Kidney (tissue), 14 donors: ENCODE results near the gene SDK1. TPM values are rescaled to one million over a fixed set of nuclear protein-coding genes. Genes with fewer than 3 reads are reported as not detected.

Experiments
- DNase-seq, 5 donors: peaks; one replicate each; pipeline ENCODE4 v3.0.0-alpha.2; 2013 to 2020
- FAIRE-seq: peaks from 2 replicates; lab custom pipeline; 2012; peaks lifted over from hg19 to GRCh38; lab: Jason Lieb, UNC
- H3K27ac ChIP-seq, 2 donors: one replicate each; pipeline ENCODE4 v1.7.0; 2013; ENCODE audit warnings: low read depth in 2 of 2, low read length in 2 of 2, inconsistent platforms in 1 of 2
- H3K27me3 ChIP-seq: one replicate; pipeline ENCODE4 v1.7.1; 2013; ENCODE audit warnings: low read length, inconsistent platforms; ENCODE audit not compliant: control insufficient read depth, insufficient read depth
- H3K36me3 ChIP-seq, 3 donors: one replicate each; pipeline versions ENCODE4 v1.7.0 to v1.7.1; 2013; ENCODE audit warnings: low read length in 3 of 3, control low read depth in 1 of 3, inconsistent platforms in 1 of 3; ENCODE audit not compliant: insufficient read depth in 3 of 3, control insufficient read depth in 2 of 3
- H3K4me1 ChIP-seq, 3 donors: one replicate each; pipeline versions ENCODE4 v1.7.0 to v1.7.1; 2013; ENCODE audit warnings: low read length in 3 of 3, inconsistent platforms in 1 of 3, low read depth in 1 of 3; ENCODE audit not compliant: control insufficient read depth in 2 of 3, insufficient read depth in 2 of 3
- H3K4me3 ChIP-seq, 3 donors: one replicate each; pipeline versions ENCODE4 v1.7.0 to v1.8.1; 2013; ENCODE audit warnings: low read length in 3 of 3, control low read depth in 1 of 3, inconsistent platforms in 1 of 3
- H3K9ac ChIP-seq, 3 donors: one replicate each; pipeline versions ENCODE4 v1.7.0 to v1.7.1; 2013; ENCODE audit warnings: low read length in 3 of 3, control low read depth in 1 of 3, inconsistent platforms in 1 of 3
- H3K9me3 ChIP-seq, 3 donors: one replicate each; pipeline versions ENCODE4 v1.7.0 to v1.7.1; 2013; ENCODE audit warnings: low read length in 3 of 3, control low read depth in 1 of 3, inconsistent platforms in 1 of 3; ENCODE audit not compliant: control insufficient read depth in 2 of 3, insufficient read depth in 1 of 3
- intact Hi-C: fragments of 100-400 bp; cut with DNase I; formaldehyde crosslinking; loops from one replicate; pipeline ENCODE4 v1.11.1; 2022
- polyA plus RNA-seq: library from polyadenylated mRNA; stranded (reverse); fragments of 350-450 nt; fragmentation: Illumina TruSeq; extraction: RNeasy Lipid Tissue Mini Kit (QIAGEN cat#74804); gene quantifications from one replicate; pipeline ENCODE4 v1.2.3, GENCODE V29; 2014; ENCODE audit warnings: low read depth, low replicate concordance; ENCODE audit not compliant: insufficient read depth
- total RNA-seq: library from RNA; stranded (reverse); fragmentation: NEBNext Ultra II Directional; extraction: Animal tissue kit (Norgen Biotek cat#: 25700); gene quantifications from one replicate; pipeline ENCODE4 v1.2.1, GENCODE V29; 2021
- TF ChIP-seq, protein P1 (sequence below): IDR thresholded peaks from 3 replicates; pipeline ENCODE4 v1.5.1; 2012; ENCODE audit warnings: mild to moderate bottlenecking, moderate library complexity, borderline replicate concordance; ENCODE audit not compliant: insufficient read depth; ENCODE audit errors: extremely low read depth
- donor health status: control.
- donor health status: control.
- donor health status: control.
- donor health status: control.
- donor health status: control.
- donor health status: DM: yes; HTN: yes; CAD: no.
- donor health status: Normal renal cell carcinoma (clear cell type).

SDK1 gene
- total and polyA plus RNA-seq, 2 donors from 2014 or later = 2.0 to 38.3 TPM

DNA sequence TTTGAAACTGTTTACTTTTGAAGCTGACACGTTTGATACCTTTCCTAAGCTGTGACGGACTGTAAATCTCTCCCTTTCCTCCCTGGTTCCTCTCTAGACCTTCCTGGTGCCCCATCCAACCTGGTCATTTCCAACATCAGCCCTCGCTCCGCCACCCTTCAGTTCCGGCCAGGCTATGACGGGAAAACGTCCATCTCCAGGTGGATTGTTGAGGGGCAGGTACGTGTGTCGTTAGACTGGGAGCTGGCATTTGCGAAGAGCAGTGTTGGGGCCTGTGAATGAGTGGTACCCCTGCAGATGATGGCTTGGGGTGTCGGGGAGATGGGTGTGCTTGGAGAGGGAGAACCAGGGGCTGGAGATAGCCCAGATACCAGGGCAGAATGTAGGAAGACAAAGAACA is 778.3 kb downstream of the SDK1 start:
- H3K27me3 ChIP-seq = no peaks in the 10 kb centered on the region
- H3K4me1 ChIP-seq = no peaks in the 10 kb centered on the region
- intact Hi-C loops = no loop called here
- TF ChIP-seq, protein P1, sequence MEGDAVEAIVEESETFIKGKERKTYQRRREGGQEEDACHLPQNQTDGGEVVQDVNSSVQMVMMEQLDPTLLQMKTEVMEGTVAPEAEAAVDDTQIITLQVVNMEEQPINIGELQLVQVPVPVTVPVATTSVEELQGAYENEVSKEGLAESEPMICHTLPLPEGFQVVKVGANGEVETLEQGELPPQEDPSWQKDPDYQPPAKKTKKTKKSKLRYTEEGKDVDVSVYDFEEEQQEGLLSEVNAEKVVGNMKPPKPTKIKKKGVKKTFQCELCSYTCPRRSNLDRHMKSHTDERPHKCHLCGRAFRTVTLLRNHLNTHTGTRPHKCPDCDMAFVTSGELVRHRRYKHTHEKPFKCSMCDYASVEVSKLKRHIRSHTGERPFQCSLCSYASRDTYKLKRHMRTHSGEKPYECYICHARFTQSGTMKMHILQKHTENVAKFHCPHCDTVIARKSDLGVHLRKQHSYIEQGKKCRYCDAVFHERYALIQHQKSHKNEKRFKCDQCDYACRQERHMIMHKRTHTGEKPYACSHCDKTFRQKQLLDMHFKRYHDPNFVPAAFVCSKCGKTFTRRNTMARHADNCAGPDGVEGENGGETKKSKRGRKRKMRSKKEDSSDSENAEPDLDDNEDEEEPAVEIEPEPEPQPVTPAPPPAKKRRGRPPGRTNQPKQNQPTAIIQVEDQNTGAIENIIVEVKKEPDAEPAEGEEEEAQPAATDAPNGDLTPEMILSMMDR = no peak
- FAIRE-seq (no peak), DNase-seq (no peak)
- no peak overlapping the region for H3K27ac ChIP-seq
- H3K9ac ChIP-seq = no peak overlapping the region
- H3K4me3 ChIP-seq = no peak overlapping the region
- no peaks in the 10 kb centered on the region for H3K9me3 ChIP-seq
- H3K36me3 ChIP-seq = no peaks in the 10 kb centered on the region

DNA sequence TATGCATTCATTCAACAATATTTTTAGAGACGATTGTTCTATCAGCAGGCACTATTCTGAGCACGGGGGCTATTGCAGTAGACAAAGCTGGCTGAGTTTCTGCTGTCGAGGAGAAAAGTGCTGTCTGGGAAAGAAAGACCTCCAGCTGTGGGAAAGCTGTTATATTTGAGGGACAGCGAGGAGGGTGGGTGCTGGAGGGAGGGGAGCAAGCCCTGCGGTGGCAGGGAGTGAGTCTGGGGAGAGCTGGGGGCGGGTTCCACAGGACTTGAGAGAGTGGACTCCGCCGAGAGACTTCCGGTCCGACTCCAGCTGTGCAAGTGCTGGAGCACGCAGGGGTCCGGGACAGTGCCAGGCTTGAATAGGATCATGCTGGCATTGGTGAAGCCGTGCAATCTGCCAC is 778.9 kb downstream of the SDK1 start:
- Histone ChIP-seq H3K4me3 (no peak overlapping the region), H3K27me3 (no peaks in the 10 kb centered on the region), H3K36me3 (no peaks in the 10 kb centered on the region), H3K4me1 (no peaks in the 10 kb centered on the region), H3K9ac (no peak overlapping the region), H3K9me3 (no peaks in the 10 kb centered on the region), H3K27ac (no peak overlapping the region)
- intact Hi-C loops = no loop called here
- FAIRE-seq = no peak
- DNase-seq = peak in 2 of 5 donors; percentile 9 to 37
- TF ChIP-seq, protein P1 = no peak

DNA sequence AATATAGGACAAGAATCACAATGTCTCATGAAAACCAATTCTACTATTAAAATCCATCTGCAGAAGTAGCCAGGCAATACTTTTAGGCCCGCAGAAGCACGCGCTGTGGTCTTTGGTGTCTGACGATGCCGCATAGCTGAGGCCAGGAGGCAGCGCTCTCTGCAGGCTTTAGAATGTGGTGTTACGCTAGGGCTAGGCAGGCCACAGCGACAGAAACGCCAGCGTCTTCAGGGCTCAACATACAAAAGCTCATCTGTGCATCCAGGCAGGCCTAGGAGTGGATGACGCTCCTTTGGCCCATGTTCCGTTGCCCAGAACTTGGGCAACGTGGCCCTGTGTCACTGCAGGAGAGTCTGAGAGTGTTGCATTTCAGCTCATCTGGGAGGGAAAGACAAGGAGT is 779.9 kb downstream of the SDK1 start:
- TF ChIP-seq, protein P1 = no peak
- no peak for FAIRE-seq
- intact Hi-C loops = no loop called here
- no peak for DNase-seq
- Histone ChIP-seq H3K9ac (no peak overlapping the region), H3K36me3 (no peaks in the 10 kb centered on the region), H3K27me3 (no peaks in the 10 kb centered on the region), H3K4me3 (no peak overlapping the region), H3K27ac (no peak overlapping the region), H3K4me1 (no peaks in the 10 kb centered on the region), H3K9me3 (no peaks in the 10 kb centered on the region)

DNA sequence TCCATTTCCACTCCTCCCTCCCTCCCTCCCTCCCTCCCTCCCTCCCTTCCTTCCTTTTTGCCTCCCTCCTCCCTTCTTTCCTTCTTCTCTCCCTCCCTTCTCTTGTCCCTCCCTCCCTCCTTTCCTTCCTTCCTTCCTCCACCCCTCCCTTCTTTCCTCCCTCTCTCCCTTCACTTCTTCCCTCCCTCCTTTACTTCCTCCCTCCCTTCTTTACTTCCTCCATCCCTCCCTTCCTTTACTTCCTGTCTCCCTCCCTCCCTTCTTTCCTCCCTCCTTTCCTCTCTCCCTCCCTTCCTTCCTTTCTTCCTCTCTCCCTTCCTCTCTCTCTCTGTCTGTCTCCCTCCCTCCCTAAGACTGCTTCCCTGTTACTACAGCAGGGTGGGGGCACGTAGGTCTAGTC is 782.5 kb downstream of the SDK1 start:
- no peaks in the 10 kb centered on the region for H3K27me3 ChIP-seq
- no peaks in the 10 kb centered on the region for H3K36me3 ChIP-seq
- DNase-seq (no peak), FAIRE-seq (no peak)
- H3K9ac ChIP-seq = no peak overlapping the region
- H3K27ac ChIP-seq = no peak overlapping the region
- no peak overlapping the region for H3K4me3 ChIP-seq
- intact Hi-C loops = no loop called here
- no peaks in the 10 kb centered on the region for H3K4me1 ChIP-seq
- H3K9me3 ChIP-seq = no peaks in the 10 kb centered on the region
- TF ChIP-seq, protein P1 = no peak
